NCI-H1092 (cell line): ENCODE results near the gene RELB.

ENCODE experiments used
- DNase-seq: peaks from one replicate; lab custom pipeline; 2025; lab: John Stamatoyannopoulos, UW

The RELB gene

DNA sequence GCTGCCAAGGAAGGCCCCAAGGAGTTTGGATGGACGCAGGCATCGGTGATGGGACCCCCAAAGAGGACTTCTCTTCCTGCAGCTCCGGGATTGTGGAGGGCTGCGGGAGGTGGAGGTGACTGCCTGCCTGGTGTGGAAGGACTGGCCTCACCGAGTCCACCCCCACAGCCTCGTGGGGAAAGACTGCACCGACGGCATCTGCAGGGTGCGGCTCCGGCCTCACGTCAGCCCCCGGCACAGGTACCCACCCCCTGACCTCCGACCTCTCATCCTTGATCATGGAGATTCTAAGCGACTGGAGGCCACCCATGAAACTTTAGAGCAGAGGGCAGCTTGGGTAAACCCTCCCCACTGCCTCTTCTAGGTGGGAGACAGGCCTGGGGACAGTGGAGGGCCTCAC lies 20.7 kb downstream of the RELB start:
- no peak for DNase-seq

DNA sequence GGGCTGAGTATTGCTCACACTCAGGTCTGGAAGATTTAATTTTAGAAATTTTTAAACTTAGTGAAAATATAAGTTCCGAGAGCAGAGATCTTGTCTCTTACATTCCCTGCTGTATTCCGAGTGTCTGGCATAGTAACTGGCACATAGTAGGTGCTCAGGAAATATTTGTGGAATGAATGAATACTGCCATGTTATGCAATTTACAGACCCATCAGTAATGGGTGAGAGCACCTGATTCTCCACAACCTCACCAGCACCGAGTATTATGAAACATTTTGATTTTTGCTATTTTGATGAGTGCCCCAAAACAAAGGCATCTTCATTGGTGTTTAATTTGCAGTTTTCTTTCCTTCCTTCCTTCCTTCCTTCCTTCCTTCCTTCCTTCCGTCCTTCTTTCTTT lies 21.8 kb downstream of the RELB start:
- no peak for DNase-seq

DNA sequence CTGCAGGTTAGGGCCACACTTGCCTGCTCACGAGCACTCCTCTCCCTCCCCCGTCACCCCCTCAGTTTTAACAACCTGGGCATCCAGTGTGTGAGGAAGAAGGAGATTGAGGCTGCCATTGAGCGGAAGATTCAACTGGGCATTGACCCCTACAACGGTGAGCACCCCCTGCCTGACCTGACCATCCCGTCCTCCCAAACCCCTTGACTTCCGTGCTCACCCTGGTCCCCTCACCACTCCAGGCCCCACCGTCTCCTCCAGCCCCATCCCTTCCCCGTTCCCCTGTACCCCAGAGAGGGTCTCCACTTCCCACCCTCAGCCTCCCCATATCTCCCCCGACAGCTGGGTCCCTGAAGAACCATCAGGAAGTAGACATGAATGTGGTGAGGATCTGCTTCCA lies 24.0 kb downstream of the RELB start:
- no peak for DNase-seq

DNA sequence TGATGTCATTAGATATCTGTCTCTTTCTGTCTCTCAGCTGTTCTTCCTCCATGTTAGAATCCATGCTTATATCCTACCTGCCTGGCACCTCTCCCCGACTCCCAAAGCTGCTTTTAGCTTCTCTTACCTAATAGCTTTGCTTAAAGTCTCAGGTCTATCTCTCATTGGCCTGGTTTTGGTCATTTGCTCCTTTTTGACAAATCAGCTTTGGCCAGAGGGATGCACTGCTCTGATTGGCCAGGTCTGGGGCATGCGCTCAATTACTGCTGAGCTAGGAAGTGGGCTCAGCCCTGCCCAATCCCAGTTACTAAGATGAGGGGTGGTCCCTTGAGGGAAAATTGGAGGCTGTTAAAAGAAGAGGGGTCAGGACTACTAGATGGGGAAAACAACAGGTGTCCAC lies 26.1 kb downstream of the RELB start:
- no peak for DNase-seq

DNA sequence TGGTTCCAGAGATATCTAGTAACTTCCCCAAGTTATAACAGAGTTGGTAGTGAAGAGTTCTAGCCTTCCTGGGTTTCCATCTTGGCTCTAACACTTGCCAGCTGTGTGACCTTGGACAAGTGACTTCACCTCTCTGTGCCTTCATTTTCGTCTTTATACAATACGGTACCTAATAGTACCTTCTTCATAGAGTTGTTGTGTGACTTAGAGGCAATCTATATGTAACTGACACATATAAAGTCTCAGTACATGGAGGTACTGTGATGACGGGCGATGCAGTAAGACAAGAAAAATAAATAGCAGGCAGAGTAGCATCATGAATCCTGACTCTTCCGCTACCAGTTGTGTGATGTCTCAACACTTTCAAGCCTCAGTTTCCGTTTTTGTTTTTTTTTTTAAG lies 29.6 kb downstream of the RELB start:
- DNase-seq, result no peak

DNA sequence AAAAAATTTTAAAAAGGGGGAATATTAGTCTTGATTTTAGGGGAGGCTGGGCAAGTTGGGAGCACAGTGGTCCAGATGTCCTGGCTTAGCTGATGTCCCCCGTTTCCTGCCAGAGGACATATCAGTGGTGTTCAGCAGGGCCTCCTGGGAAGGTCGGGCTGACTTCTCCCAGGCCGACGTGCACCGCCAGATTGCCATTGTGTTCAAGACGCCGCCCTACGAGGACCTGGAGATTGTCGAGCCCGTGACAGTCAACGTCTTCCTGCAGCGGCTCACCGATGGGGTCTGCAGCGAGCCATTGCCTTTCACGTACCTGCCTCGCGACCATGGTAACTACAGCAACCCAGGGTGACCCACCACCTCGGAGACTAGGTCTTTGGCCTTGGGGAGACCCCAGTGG lies 31.2 kb downstream of the RELB start:
- no peak for DNase-seq

DNA sequence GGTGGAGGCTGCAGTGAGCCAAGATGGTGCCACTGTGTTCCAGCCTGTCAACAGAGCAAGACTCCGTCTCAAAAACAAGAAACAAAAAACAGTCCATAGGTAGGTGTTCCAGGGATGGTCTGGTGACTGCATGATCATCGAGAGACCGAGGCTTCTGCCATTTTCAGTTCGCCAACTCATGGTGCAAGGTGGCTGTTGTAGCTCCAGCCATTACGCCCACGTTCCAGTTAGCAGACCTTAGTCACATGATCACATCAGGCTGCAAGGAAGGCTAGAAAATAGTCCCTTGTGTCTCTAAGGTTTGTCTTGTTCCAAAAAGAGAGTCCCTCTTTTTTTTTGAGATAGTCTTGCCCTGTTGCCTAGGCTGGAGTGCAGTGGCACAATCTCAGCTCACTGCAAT lies 34.5 kb downstream of the RELB start:
- no peak for DNase-seq

DNA sequence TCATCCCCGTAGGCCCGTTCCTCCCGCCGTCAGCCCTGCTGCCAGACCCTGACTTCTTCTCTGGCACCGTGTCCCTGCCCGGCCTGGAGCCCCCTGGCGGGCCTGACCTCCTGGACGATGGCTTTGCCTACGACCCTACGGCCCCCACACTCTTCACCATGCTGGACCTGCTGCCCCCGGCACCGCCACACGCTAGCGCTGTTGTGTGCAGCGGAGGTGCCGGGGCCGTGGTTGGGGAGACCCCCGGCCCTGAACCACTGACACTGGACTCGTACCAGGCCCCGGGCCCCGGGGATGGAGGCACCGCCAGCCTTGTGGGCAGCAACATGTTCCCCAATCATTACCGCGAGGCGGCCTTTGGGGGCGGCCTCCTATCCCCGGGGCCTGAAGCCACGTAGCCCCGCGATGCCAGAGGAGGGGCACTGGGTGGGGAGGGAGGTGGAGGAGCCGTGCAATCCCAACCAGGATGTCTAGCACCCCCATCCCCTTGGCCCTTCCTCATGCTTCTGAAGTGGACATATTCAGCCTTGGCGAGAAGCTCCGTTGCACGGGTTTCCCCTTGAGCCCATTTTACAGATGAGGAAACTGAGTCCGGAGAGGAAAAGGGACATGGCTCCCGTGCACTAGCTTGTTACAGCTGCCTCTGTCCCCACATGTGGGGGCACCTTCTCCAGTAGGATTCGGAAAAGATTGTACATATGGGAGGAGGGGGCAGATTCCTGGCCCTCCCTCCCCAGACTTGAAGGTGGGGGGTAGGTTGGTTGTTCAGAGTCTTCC lies 36.3 kb downstream of the RELB start:
- DNase-seq, result no peak

DNA sequence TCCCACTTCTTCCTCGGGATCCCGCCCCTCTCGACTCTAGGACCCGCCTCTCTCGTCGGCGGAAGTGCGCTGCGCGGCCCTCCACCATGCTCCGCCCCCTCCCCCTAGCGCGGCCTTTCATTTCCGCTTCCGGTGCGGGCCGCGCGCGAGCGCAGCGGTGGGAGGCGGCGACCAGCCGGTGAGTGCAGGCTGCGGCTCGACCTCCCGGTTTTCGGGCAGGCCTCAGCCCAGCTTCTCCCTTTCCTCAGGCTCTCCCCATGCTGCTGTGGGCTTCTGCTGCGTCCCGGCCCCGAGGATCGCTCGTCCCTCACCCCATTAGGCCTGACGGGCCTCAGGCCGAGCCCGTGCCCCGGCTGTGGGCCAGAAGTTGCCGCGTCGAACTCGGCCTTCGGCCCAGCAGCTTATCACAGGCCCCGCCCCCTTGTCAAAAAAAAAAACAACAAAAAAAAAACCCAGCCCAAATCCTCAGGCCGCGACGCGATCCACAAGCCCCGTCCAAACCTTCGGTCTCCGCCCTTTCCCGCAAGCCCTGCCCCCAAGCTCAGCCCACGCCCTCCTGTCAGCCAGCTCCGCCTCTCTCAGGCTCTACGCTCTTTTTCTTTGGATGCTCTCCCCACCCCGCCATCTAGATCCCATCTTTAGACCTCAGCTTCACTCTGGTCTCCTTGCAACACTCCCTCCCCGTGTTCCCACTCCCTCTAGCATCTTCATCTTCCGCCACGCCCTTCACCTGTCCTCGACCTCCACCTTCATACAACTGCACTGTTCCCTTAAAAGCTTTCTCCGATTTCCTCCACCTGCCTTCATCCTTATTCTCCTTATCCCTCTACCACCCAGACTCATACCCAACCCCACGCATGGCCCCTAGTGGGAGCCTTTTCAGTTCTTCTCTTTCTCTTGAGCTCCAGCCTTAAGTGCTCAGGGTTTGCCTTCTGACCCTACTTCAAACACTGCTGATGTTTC lies 37.9 kb downstream of the RELB start, which contains the start of gene CLASRP:
Gene CLASRP (plus strand): TSS at position 115 of the 963 bp plus-strand sequence. CDS start 1,168 bp downstream, outside the sequence.
- peak; percentile 75 for DNase-seq

DNA sequence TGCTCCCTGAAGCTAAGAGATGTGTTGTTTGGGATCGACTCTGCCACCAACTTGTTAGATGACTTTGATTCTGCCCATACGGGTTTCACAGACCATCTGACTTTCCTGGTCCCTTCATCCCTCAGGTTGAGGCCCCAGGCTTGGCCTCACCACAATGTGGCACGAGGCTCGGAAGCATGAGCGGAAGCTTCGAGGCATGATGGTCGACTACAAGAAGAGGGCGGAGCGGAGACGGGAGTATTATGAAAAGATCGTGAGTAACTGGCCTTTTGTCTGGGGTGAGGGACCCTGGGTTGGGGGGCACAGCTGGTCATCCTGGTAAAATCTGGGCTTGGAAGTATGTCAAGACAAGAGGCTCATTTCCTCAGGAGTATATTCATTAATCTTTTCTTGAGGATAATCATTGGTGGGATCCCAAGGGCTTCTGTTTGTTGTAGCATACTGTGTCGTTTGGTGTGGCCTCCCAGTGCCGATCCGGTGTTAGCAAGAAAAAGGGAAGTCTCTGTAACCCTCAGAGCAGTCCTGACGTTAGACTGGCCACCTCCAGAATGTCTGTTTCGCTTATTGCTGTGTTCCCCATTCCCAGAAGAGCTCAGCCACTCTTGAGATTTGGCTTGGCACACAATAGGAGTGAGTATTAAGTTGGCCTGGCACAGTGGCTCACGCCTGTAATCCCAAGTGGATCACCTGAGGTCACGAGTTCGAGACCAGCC lies 39.0 kb downstream of the RELB start:
- DNase-seq, result no peak

DNA sequence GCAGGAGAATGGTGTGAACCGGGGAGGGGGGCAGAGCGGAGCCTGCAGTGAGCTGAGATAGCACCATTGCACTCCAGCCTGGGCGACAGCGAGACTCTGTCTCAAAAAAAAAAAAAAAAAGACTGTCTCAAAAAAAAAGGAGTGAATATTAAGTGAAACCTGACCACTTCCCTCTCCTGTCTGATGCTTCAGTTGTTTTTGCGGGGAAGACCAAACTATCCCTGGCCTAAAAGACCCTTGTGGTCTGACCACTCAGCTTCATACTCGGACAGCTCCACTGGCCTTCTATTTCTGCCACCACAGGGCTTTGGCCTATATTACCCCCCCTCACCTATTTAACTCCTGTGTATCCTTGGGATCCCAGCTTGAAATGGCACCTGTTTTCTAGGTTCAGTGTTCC lies 39.9 kb downstream of the RELB start:
- no peak for DNase-seq

DNA sequence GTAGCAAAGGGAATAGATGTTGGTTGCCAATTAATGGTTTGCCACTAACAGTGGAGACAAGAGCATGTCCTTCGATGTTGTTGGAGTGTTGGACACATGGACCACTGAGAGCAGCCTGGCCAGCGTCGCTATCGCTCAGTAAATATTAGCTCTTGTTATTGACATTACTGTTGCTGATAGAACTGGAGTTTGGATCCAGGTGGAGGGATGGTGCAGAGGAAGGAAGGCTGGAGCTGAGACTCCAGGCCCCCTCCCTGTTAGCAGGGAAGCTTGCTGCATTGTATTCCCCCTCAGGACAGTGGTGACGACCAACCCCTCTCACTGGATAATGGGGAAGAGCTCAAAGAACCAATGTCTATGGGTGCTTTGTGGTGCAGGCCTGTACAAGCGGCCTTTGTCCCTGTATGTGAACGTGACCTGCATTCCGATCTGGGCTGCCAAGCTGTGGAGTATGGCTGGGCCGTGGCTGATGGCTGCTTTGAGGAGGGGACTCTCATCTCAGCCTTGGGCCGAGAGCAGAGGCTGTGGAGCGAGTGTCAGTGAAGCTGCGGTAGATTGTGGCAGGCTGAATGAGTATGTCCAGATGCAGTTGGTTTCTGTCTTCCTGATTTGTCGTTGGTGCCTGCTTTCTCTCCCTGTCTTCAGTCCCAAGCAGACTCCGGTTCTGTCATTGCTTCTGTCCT lies 44.5 kb downstream of the RELB start:
- DNase-seq, result no peak

DNA sequence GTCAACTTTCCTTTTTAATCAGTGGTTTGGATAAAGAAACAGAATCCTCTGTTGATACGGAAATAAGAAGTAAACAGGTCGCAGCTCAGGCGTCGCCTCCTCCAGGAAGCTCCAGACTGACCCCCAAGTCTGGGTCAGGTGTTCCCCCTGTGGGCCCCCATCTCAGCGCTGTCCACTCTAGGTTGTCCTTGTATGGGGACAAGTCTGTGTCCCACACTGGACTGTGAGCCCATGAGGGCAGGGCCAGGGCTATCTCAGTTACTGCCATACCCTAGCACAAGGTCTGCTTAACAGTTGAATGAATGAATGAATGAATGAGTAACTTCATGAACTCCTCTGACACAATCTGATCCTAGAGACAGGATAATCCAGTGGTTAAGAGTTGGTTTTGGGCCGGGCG lies 45.1 kb downstream of the RELB start:
- DNase-seq, result no peak

DNA sequence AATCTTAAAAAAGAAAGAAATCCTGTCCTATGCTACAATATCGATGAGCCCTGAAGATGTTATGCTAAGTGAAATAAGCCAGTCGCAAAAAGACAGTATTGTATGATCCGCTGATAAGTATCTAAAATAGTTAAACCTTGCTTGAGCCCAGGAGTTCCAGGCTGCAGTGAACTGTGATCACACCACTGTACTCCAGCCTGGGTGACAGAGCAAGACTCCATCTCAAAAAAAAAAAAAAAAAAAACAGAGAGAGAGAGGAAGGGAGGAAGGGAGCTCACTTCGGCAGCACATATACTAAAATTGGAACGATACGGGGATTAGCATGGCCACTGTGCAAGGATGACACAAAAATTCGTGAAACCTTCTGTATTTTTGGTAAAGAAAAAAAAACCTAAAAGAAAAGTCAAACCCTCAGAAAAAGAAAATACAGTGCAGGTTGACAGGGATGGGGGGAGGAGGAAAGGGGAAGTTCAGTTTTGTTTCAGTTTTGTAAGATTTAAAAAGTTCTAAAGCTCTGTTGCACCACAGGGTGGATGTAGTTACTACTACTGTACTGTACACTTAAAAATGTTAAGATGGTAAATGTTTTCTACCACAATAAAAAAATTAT lies 46.0 kb downstream of the RELB start:
- DNase-seq, result no peak

DNA sequence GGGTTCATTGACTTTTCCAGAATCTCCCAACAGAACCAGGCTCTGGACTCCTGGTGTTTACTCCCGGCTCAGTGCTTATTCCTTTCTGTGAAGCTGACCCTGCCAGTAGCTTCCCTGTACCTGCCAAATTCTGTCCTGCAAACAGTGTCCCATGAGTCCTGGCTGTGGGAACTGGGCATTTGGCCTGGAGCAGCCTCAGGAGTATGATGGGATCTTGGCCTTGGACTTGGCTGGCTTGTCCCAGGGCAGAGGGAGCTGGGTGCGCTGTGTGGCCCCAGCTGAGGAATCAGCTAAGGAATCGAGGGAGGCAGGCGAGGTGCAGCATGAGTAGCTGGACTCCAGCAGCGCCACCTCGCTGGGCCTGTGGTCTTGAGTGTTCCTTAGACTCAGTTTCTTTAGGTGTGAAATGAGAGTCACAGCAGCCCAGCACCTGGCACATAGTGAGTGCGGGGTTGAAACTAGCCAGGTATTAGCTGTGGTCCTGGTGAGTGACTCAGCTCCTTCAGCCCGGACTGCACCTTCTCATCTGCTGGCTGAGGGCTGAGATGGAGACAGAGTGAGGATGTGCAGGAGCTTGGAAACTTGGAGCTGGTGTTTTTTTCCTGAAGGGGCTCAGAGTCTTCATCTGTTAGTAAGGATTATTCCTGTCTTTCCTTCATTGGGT lies 47.9 kb downstream of the RELB start:
- no peak for DNase-seq

DNA sequence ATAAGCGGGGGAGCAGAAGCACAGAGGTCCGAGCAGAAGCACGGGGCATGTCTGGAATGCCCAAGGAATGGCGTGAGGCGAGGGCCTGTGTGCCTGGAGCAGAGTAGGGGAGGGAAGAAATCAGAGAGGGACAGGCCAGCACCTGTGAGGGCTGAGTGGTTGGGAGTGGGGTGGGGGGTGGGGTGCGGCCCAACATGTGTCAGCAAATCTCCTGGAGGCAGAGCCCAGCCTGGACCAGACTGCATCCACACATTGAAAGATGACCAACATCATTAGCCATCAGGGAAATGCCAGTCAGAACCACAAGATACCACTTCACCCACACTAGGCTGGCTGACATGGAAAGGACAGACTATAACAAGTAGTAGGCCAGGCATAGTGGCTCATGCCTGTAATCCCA lies 48.8 kb downstream of the RELB start:
- DNase-seq, result no peak

DNA sequence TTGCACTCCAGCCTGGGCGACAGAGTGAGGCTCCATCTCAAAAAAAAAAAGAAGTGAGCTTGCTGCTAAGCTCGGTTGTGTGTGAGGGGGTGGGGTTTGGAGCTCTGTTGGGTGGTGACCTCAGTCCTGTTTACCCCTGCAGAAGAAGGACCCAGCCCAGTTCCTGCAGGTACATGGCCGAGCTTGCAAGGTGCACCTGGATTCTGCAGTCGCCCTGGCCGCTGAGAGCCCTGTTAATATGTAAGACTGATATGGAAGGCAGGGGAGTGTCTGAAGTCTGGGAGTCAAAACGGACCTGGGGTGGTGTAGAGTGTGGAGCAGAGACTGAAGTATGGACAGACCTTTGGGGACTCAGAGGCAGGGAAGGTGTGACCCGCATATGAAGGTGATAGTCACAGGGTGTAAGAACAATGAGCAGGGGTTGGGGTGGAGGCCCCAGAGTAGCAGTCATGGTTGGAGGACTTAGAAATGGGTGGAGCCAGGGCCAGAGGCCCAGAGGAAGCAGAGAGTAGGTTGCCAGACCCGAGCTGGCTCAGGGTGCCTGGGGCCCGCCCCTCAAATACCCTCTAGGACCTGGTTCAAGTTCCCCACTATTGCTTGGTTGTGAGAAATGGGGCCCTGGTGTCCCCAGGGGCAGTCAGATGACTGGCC lies 50.8 kb downstream of the RELB start:
- no peak for DNase-seq

DNA sequence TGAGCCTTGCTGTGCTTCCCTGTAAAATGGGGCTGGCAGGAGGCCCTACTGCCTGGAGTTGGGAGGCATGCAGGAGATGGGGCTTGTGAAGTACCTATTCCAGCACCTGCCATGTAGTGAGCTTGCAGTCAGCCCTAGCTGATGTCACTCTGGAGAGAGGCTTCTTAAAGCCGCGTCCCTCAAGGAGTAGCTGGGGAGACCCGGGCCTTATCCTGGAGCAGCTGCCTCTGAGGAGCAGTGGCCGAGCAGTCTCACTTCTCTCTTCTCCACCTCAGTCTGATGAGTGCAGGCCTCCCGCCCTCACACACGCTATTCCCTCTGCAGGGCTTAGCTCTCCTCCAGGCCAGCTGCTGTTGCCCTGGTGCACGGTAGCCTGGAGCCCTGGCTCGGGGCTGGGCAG lies 55.6 kb downstream of the RELB start:
- no peak for DNase-seq

DNA sequence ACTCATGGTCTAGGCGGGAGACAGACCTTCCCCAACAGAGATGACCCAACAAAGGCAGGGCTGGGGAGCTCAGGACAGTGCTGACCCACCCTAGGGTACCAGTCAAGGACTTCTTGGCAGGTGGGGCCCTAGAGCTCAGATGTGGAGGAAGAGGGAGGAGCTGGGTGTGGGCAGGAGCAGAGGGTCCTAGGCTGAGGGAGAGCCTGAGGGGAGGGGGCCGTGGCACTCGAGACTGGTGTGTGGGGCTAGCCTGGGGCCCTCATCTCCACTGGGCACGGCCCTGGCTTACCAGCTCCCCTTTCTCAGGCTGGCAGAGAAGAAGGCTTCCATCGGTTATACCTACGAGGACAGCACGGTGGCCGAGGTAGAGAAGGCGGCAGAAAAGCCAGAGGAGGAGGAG lies 56.2 kb downstream of the RELB start:
- DNase-seq, result no peak

DNA sequence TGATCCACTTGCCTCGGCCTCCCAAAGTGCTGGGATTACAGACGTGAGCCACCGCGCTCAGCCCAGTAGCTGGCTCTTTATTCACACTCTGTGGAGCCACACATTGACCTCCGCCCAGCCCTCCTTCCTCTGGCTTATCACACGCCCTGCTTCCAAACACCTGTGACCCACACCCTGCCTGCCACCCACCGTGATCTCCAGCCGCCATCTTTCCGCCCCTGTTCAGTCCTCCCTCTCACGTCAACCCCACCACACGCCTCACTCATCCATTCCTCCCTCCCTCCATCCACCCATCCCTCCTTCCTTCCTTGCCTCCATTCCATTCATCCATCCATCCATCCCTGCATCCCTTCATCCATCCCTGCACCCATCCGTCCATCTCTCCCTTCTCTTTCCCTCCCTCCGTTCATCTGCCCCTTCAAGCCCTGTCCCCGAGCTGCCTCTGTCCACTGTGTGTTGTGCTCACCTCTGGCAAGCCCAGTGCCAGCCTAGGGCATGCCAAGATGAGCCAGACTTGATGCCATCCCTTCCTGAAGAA lies 57.4 kb downstream of the RELB start:
- DNase-seq, result no peak
